ENCODE results near the gene KIF23. TPM values are rescaled to one million over a fixed set of nuclear protein-coding genes. Genes with fewer than 3 reads are reported as not detected.
"Not testable (repeated sequence)": the region's sequence is repeated elsewhere in the genome, so short reads cannot be mapped to it uniquely, and the experiment has no call there.

The KIF23 gene
- total RNA-seq, 4 donors from 2014 or later: 2.7 to 8.5 (median 6.9) TPM

DNA sequence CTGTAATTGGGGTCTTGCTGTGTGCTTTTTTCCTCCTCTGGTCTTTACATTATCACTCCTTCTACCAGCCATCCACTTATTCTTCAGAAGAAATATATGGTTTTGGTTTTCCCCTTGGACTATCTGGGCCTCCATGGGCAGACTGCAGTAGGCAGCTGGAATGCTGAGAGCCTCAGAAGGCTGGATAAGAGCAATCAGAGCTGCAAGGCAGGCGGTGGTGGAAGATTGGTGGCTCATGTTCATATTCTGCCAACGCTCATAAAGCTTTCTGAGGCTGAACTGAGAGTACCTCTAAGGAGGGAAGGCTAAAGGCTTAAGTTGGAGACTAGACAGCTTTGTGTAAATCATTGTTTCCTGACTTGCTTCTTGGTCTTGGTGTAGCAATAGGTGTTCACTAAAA lies 32.8 kb downstream of the KIF23 start:
- no peak for DNase-seq (ENCODE audit: low spot score in 2 of 2)
- Histone ChIP-seq H3K9me3 (no peaks in the 10 kb centered on the region), H3K27me3 (no peaks in the 10 kb centered on the region), H3K4me1 (peaks cover 8% of the 10 kb centered on the region), H3K36me3 (no peaks in the 10 kb centered on the region), H3K4me3 (no peak overlapping the region), H3K27ac (no peak overlapping the region)
- TF ChIP-seq EP300 (IDR thresholded peaks at IDR 0.05) (no peak), POLR2AphosphoS5 (IDR thresholded peaks at IDR 0.05) (no peak), POLR2A (IDR thresholded peaks at IDR 0.05) (no peak)
- TF ChIP-seq, protein P1, sequence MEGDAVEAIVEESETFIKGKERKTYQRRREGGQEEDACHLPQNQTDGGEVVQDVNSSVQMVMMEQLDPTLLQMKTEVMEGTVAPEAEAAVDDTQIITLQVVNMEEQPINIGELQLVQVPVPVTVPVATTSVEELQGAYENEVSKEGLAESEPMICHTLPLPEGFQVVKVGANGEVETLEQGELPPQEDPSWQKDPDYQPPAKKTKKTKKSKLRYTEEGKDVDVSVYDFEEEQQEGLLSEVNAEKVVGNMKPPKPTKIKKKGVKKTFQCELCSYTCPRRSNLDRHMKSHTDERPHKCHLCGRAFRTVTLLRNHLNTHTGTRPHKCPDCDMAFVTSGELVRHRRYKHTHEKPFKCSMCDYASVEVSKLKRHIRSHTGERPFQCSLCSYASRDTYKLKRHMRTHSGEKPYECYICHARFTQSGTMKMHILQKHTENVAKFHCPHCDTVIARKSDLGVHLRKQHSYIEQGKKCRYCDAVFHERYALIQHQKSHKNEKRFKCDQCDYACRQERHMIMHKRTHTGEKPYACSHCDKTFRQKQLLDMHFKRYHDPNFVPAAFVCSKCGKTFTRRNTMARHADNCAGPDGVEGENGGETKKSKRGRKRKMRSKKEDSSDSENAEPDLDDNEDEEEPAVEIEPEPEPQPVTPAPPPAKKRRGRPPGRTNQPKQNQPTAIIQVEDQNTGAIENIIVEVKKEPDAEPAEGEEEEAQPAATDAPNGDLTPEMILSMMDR (IDR thresholded peaks at IDR 0.05): no peak
- WGBS: 92% methylated on average over 2 of the region's 2 CpGs

GRCh38 chr15:69450221-69450620 lies 36.1 kb downstream of the KIF23 start:
- not testable (repeated sequence) for H3K27ac ChIP-seq; H3K4me3 ChIP-seq; H3K9me3 ChIP-seq; H3K36me3 ChIP-seq; H3K27me3 ChIP-seq; DNase-seq (ENCODE audit: low spot score in 2 of 2)
- WGBS: 95% methylated on average over 4 of the region's 4 CpGs
- H3K4me1 ChIP-seq: peaks cover 27% of the 10 kb centered on the region

- Histone ChIP-seq H3K36me3 (peaks cover 14% of the 10 kb centered on the region), H3K4me3 (no peak overlapping the region), H3K4me1 (peaks cover 31% of the 10 kb centered on the region), H3K27ac (no peak overlapping the region), H3K9me3 (no peaks in the 10 kb centered on the region), H3K27me3 (no peaks in the 10 kb centered on the region)
- TF ChIP-seq POLR2A (IDR thresholded peaks at IDR 0.05) (no peak), EP300 (IDR thresholded peaks at IDR 0.05) (no peak), POLR2AphosphoS5 (IDR thresholded peaks at IDR 0.05) (no peak)
- TF ChIP-seq, protein P1 (IDR thresholded peaks at IDR 0.05): no peak
- no peak for DNase-seq (ENCODE audit: low spot score in 2 of 2)
- WGBS: 93% methylated on average over 12 of the region's 12 CpGs
Measured at GRCh38 chr15:69450968-69451695, 37.0 kb downstream of the KIF23 start.

DNA sequence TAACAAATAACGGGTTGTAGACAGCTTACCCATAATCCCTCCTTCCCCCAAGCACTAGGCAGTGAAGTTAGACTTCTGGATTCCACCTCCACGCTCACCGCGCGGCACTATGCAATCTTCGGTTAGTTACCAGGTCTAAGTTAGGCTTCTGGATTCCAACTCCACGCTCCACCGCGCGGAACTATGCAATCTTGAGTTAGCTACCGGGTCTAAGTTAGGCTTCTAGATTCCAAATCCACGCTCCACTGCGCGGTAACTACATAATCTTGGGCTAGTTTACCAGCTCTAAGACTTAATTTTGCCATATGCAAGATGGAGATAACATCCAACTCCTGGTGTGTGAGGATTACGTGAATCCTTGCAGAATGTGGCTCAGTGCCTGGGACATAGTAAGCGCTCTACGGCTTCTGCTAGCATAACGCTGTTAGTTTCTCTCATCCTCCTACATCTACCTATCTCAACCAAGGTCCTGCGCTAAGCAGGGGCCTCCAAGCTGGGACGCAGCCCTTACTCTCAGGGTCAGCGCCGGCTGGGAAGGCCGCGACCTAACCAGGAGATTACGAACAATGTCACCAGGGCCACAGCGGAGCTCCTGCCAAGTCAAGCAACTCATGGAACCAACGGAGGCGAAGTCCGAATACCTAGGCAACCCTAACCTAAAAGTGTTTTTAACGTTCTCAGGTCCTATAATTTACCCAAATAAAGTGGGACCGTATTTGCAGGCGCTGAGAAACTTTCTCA lies 38.0 kb downstream of the KIF23 start:
- no peak for TF ChIP-seq POLR2AphosphoS5 (IDR thresholded peaks at IDR 0.05)
- no peak for TF ChIP-seq POLR2A (IDR thresholded peaks at IDR 0.05)
- no peaks in the 10 kb centered on the region for H3K27me3 ChIP-seq
- H3K9me3 ChIP-seq: no peaks in the 10 kb centered on the region
- DNase-seq (ENCODE audit: low spot score in 2 of 2): no peak
- peaks cover 31% of the 10 kb centered on the region for H3K4me1 ChIP-seq
- peaks cover 24% of the 10 kb centered on the region for H3K36me3 ChIP-seq
- peak overlapping the region; percentile 89 for H3K4me3 ChIP-seq
- 22% methylated on average over 32 of the region's 32 CpGs for WGBS
- H3K27ac ChIP-seq: peak overlapping the region; percentile 97

DNA sequence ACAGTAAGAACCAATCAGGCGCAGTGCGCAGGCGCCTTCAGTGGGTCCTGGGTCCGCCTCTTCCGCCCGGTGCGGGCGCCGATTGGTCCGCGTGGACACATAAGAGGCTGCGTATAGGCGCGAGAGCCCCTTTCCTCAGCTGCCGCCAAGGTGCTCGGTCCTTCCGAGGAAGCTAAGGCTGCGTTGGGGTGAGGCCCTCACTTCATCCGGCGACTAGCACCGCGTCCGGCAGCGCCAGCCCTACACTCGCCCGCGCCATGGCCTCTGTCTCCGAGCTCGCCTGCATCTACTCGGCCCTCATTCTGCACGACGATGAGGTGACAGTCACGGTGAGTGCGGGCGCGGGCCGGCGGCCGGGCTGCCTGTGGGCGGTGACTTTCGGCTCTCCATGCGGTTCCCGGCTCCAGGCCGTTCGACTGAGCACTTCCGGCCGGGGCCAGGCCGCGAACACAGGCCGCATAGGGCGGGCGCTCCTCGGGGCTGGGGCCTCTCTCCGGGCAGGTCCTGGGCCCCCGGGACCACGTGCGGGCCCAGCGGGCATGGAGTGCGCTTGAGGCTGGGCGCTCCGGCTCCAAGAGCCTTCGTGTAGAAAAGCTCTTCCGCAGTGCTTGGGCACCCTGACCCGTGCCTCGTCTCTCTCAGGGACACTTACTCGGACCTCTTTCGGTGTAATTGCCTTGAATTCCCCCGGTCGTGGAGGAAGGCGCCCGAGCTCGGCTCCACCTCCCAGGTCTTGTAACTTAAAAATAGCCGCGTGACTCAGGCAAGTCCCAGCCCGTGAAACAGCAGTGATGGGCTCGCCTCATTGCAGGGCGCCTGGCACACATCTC lies 38.8 kb downstream of the KIF23 start, which contains the start of gene RPLP1:
Gene RPLP1 (plus strand): TSS at position 127 of the 830 bp plus-strand sequence. CDS start 131 bp downstream, at position 258.
- TF ChIP-seq POLR2AphosphoS5 (IDR thresholded peaks at IDR 0.05): peak; percentile 83 to 99 (median 95)
- TF ChIP-seq, protein P1 (IDR thresholded peaks at IDR 0.05): no peak
- TF ChIP-seq EP300 (IDR thresholded peaks at IDR 0.05): no peak
- TF ChIP-seq POLR2A (IDR thresholded peaks at IDR 0.05): peak; percentile 57 to 93
- WGBS: 1% methylated on average over 12 of the region's 77 CpGs

More for the DNA sequence above, 38.8 kb downstream of the KIF23 start, which contains the start of gene RPLP1:
- Histone ChIP-seq H3K4me1 (peaks cover 31% of the 10 kb centered on the region), H3K27me3 (no peaks in the 10 kb centered on the region), H3K9me3 (no peaks in the 10 kb centered on the region), H3K4me3 (peak within 1 kb of the TSS; percentile 89), H3K27ac (peak within 1 kb of the TSS; percentile 97), H3K36me3 (peaks cover 29% of the 10 kb centered on the region)
- DNase-seq (ENCODE audit: low spot score in 2 of 2): peak; percentile 97 to 99
